ENCODE data around the gene PXT1.

DNA sequence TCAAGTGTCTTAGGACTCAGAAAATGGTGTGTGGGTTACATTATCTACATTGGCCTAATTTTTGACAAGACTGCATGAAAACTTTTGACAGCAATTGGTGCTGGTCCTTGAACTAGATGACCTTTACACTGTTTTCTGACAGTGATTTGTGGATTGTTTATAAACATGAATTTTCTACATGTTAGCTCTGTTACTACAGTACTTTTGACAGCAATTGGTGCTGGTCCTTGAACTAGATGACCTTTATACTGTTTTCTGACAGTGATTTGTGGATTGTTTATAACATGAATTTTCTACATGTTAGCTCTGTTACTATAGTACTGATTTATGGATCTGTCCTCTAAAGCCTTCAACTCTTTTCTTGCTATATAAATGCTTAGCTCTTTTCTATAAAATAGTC, 16.8 kb upstream of the PXT1 start:
- TF ChIP-seq CTCF (optimal IDR thresholded peaks at IDR 0.05 in 1 of 3, IDR thresholded peaks at IDR 0.05 in 1 of 3, conservative IDR thresholded peaks at IDR 0.05 in 1 of 3; ENCODE audit: extremely low read depth in 1 of 3, insufficient read depth in 2 of 3, low read length in 3 of 3) (no peak), EZH2 (IDR thresholded peaks at IDR 0.05; ENCODE audit: low read length) (no peak)

Data from keratinocyte (primary cell).